HFF-Myc (cell line): ENCODE measurements around the gene EML1.

Experiments used
- DNase-seq: peaks from one replicate; pipeline ENCODE4 v3.0.0-alpha.2; 2011; ENCODE audit warnings: low read depth; ENCODE audit errors: extremely low read depth
- H3K4me3 ChIP-seq: replicated peaks from 2 replicates; pipeline ENCODE4 v1.5.1; 2011; ENCODE audit warnings: low read depth, mild to moderate bottlenecking, control low read depth, low read length
- CTCF ChIP-seq: IDR thresholded peaks from 2 replicates; pipeline ENCODE4 v1.5.1; 2012; ENCODE audit warnings: mild to moderate bottlenecking, low read depth, low read length, control low read depth; ENCODE audit errors: missing control alignments

The EML1 gene

GRCh38 chr14:99968191-99968920 lies 175.1 kb downstream of the EML1 start:
- DNase-seq: peak; percentile 98
- no peak for TF ChIP-seq CTCF
- no peak overlapping the region for H3K4me3 ChIP-seq

- H3K4me3 ChIP-seq: no peak overlapping the region
- peak; percentile 73 for DNase-seq
- TF ChIP-seq CTCF: no peak
Observed at GRCh38 chr14:99968941-99969340, 175.7 kb downstream of the EML1 start.

GRCh38 chr14:99969673-99970322 lies 176.6 kb downstream of the EML1 start:
- no peak for TF ChIP-seq CTCF
- DNase-seq: no peak
- H3K4me3 ChIP-seq: no peak overlapping the region

- peak overlapping the region; percentile 86 for H3K4me3 ChIP-seq
- DNase-seq: peak; percentile 30
- no peak for TF ChIP-seq CTCF
Observed at GRCh38 chr14:99971087-99971940, 178.1 kb downstream of the EML1 start.

- DNase-seq: no peak
- no peak for TF ChIP-seq CTCF
- peak overlapping the region; percentile 86 for H3K4me3 ChIP-seq
Observed at GRCh38 chr14:99971941-99972747, 178.9 kb downstream of the EML1 start.

- H3K4me3 ChIP-seq: peak overlapping the region; percentile 86
- no peak for TF ChIP-seq CTCF
- no peak for DNase-seq
Observed at GRCh38 chr14:99972748-99973466, 179.7 kb downstream of the EML1 start.
